HG02973 (cell line): Measurements from ENCODE around the gene ALDH16A1.

ENCODE experiments used
- ATAC-seq: cut with Tn5 transposase; IDR thresholded peaks from one replicate; pipeline ENCODE4 v1.9.1; 2021; ENCODE audit warnings: moderate library complexity; ENCODE audit not compliant: unreplicated experiment

Gene ALDH16A1

DNA sequence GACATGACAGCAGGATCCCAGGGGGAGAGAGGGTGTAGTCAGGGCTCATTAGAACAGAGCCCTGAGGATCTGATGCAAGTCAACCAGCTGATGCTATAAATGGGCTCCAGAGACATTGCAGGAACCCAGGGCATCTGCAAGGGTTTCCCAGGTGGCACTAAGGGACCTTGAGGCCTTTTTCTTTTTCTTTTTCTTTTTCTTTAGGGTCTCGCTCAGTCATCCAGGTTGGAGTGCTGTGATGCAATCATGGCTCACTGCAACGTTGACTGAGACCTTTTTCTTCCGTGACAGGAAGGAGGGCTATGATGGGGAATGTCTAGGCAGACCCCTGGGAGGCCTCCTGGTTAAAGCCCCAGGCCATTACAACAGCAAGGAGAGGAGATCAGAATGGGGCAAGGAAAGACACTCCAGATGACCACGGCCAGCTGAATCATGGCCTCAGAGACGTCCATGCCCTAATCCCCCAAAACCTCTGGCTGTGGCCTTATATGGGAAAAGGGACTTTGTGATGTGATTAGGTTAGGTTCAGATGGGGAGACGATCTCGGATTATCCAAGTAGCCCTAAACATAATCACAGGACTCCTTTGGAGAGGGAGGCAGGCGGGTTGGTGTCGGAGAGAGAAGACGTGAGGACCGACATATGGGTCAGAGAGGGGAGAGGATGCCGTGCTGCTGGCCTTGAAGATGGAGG is 54.9 kb downstream of the ALDH16A1 start:
- no peak for ATAC-seq

GRCh38 chr19:49512970-49513745 is 60.1 kb downstream of the ALDH16A1 start:
- ATAC-seq = no peak

DNA sequence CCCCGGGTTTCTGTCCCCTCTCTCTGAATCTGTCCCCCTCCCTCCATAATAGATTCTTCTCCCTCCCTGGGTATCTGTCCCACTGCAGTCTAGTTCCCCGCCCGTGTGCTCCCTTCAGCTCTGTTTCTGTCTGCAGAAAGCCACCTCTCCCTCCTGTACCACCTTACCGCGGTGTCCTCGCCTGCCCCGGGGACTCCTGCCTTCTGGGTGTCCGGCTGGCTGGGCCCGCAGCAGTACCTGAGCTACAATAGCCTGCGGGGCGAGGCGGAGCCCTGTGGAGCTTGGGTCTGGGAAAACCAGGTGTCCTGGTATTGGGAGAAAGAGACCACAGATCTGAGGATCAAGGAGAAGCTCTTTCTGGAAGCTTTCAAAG is 60.7 kb downstream of the ALDH16A1 start:
- no peak for ATAC-seq

DNA sequence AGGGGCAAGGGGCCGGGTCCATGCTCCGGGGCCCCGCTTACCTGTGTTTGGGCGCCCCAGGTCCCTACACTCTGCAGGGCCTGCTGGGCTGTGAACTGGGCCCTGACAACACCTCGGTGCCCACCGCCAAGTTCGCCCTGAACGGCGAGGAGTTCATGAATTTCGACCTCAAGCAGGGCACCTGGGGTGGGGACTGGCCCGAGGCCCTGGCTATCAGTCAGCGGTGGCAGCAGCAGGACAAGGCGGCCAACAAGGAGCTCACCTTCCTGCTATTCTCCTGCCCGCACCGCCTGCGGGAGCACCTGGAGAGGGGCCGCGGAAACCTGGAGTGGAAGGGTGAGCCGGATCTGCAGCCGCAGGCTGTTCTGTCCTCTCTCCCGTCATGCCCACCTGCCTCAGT is 61.1 kb downstream of the ALDH16A1 start:
- no peak for ATAC-seq

- no peak for ATAC-seq
Measured at GRCh38 chr19:49515767-49516166, 62.7 kb downstream of the ALDH16A1 start.

DNA sequence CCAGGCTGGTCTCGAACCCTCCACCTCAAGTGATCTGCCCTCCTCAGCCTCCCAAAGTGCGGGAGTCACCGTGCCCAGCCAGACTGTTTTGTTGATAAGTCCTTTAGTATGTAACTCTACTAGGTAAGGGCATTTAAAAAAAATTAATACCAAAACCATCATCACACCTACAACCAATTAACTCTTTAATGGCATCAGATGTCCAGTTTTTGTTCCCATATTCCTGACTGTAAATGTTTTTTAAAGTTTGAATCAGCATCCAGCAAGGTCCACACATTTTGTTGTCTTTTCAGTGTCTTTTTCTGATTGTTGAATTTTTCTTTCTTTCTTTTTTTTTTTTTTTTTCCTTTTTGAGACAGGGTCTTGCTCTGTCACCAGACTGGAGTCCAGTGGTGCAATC is 65.0 kb downstream of the ALDH16A1 start:
- ATAC-seq = no peak
